Calu3 (cell line): ENCODE results near the gene ERVH48-1. TPM values are rescaled to one million over a fixed set of nuclear protein-coding genes. Genes with fewer than 3 reads are reported as not detected.
"Not testable (repeated sequence)": the region's sequence is repeated elsewhere in the genome, so short reads cannot be mapped to it uniquely, and the experiment has no call there.

Experiments used
- BruUV-seq: library from RNA; stranded (reverse); fragments of 400-500 nt; replicated peaks from 2 replicates; lab custom pipeline; 2021; lab: Mats Ljungman, UMichigan
- CTCF ChIA-PET: fragments of 300-600 bp; sonication (Branson Sonifier 250); formaldehyde crosslinking; loops from one replicate; lab custom pipeline; 2022; ENCODE audit warnings: antibody characterized with exemption; lab: Charles Lee
- DNase-seq: peaks from one replicate; pipeline ENCODE4 v3.0.0; 2022
- H3K27ac Mint-ChIP-seq: one replicate; pipeline ENCODE4 v1.8.0; 2022; ENCODE audit warnings: mixed read lengths; ENCODE audit not compliant: unreplicated experiment
- H3K27me3 Mint-ChIP-seq: one replicate; pipeline ENCODE4 v1.8.0; 2022; ENCODE audit warnings: mixed read lengths; ENCODE audit not compliant: unreplicated experiment
- H3K36me3 Mint-ChIP-seq: one replicate; pipeline ENCODE4 v1.8.0; 2022; ENCODE audit warnings: mild to moderate bottlenecking, moderate library complexity, mixed read lengths; ENCODE audit not compliant: insufficient read depth, unreplicated experiment
- H3K4me1 Mint-ChIP-seq: one replicate; pipeline ENCODE4 v1.8.0; 2022; ENCODE audit warnings: mild to moderate bottlenecking, low read depth, mixed read lengths; ENCODE audit not compliant: unreplicated experiment
- H3K4me3 Mint-ChIP-seq: one replicate; pipeline ENCODE4 v1.8.0; 2022; ENCODE audit warnings: mild to moderate bottlenecking, low read depth, moderate library complexity, mixed read lengths; ENCODE audit not compliant: unreplicated experiment
- H3K9me3 Mint-ChIP-seq: one replicate; pipeline ENCODE4 v1.8.0; 2022; ENCODE audit warnings: low read depth, mixed read lengths; ENCODE audit not compliant: unreplicated experiment
- intact Hi-C: fragments of 100-400 bp; cut with micrococcal nuclease; formaldehyde crosslinking; loops from one replicate; pipeline ENCODE4 v1.10.0; 2022; ENCODE audit not compliant: unreplicated experiment
- total RNA-seq: library from RNA; stranded (reverse); gene quantifications from 2 replicates; pipeline ENCODE4 v1.2.3, GENCODE V29; 2022
- TF ChIP-seq, protein P1 (sequence below): fragments of 200-600 bp; IDR thresholded peaks from one replicate; pipeline ENCODE4 v1.8.0; 2022; ENCODE audit warnings: antibody characterized with exemption; ENCODE audit not compliant: unreplicated experiment

Gene ERVH48-1
- total RNA-seq, 1 experiment from 2014 or later: not detected

DNA sequence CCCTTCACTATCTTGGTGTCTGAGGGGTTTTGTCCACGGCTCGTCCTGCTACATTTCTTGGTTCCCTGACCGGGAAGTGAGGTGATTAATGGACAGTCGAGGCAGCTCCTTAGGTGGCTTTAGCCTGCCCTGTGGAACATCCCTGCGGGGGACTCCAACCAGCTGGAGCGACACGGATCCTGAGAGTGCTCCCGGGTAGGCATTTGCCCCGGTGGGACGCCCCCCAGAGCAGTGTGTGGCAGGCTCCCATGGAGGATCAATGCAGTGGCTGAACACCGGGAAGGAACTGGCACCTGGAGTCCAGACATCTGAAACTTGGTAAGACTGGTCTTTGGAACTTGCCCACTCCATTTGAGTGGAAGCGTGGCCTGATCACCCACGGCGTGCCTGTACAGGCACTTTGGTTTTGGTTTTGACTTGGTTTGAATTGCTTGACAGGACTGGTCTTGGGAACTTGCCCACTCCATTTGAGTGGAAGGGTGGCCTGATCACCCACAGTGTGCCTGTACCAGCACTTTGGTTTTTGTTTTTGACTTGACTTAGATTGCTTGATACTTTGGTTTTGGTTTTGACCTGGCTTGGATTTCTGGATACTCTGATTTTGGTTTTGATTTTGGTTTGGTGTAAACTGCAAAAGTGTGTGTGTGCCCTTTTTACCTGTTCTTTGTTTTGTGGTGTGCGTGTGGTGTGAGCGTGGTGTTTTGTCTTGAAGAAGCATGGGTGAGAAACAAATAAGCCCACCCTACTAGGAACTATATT, 7.1 kb upstream of the ERVH48-1 start:
- BruUV-seq, CTCF ChIA-PET, H3K27ac Mint-ChIP-seq, H3K36me3 Mint-ChIP-seq, H3K4me3 Mint-ChIP-seq, DNase-seq, H3K27me3 Mint-ChIP-seq, intact Hi-C loops, H3K9me3 Mint-ChIP-seq: not testable (repeated sequence)
- H3K4me1 Mint-ChIP-seq: peaks cover 11% of the 10 kb centered on the region

DNA sequence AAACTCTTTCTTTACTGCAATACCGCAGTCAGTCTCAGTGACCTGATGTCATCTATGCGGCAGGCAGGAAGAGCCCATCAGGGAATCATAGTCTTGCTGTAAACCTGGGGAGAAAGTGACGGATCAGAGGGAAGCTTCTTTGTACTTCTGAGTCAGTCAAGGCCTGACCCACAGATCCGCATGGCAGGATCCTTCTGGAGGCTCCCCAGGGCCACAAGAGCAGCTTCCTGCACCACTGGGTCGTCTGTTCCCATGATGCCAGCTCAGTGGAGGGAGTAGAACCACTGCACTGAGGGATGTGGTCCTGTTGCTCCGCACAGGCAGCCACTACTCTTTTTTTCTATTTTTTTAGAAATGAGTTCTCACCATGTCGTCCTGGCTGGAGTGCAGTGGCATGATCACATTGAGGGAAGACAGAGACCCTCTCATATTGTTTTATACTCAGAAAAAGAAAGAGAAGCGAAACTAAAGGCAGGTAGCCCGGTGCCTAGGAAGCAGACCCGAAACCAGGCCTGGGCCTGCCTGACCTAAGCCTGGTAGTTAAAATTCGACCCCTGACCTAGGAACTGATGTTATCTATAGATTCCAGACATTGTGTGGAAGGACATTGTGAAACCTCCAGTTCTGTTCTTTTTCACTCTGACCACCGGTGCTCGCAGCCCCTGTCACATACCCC, 6.3 kb upstream of the ERVH48-1 start:
- Mint-ChIP-seq H3K9me3 (no peaks in the 10 kb centered on the region), H3K27ac (no peak overlapping the region), H3K36me3 (no peaks in the 10 kb centered on the region), H3K4me1 (peaks cover 11% of the 10 kb centered on the region), H3K27me3 (no peaks in the 10 kb centered on the region), H3K4me3 (no peak overlapping the region)
- TF ChIP-seq, protein P1, sequence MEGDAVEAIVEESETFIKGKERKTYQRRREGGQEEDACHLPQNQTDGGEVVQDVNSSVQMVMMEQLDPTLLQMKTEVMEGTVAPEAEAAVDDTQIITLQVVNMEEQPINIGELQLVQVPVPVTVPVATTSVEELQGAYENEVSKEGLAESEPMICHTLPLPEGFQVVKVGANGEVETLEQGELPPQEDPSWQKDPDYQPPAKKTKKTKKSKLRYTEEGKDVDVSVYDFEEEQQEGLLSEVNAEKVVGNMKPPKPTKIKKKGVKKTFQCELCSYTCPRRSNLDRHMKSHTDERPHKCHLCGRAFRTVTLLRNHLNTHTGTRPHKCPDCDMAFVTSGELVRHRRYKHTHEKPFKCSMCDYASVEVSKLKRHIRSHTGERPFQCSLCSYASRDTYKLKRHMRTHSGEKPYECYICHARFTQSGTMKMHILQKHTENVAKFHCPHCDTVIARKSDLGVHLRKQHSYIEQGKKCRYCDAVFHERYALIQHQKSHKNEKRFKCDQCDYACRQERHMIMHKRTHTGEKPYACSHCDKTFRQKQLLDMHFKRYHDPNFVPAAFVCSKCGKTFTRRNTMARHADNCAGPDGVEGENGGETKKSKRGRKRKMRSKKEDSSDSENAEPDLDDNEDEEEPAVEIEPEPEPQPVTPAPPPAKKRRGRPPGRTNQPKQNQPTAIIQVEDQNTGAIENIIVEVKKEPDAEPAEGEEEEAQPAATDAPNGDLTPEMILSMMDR: no peak
- CTCF ChIA-PET: no interaction called here
- BruUV-seq: no TSS peak
- intact Hi-C loops: no loop called here
- no peak for DNase-seq

DNA sequence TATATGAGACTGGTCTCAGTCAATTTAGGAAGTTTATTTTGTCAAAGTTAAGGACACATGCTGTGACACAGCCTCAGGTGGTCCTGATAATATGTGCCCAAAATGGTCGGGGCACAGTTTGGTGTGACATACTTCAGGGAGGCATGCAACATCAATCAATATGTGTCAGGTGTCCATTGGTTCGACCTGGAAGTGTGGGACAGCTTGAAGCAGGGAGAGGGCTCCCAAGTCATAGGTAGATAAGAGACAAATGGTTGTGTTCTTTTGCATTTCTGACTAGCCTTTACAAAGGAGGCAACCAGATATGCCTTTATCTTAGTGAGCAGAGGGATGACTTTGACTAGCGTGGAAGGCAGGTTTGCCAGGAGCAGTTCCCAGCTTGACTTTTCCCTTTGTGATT, 4.5 kb upstream of the ERVH48-1 start:
- H3K27ac Mint-ChIP-seq: no peak overlapping the region
- H3K9me3 Mint-ChIP-seq: no peaks in the 10 kb centered on the region
- TF ChIP-seq, protein P1: no peak
- H3K4me3 Mint-ChIP-seq: no peak overlapping the region
- intact Hi-C loops: no loop called here
- peaks cover 11% of the 10 kb centered on the region for H3K4me1 Mint-ChIP-seq
- no peaks in the 10 kb centered on the region for H3K27me3 Mint-ChIP-seq
- no peaks in the 10 kb centered on the region for H3K36me3 Mint-ChIP-seq
- no TSS peak for BruUV-seq
- CTCF ChIA-PET: no interaction called here
- DNase-seq: no peak

DNA sequence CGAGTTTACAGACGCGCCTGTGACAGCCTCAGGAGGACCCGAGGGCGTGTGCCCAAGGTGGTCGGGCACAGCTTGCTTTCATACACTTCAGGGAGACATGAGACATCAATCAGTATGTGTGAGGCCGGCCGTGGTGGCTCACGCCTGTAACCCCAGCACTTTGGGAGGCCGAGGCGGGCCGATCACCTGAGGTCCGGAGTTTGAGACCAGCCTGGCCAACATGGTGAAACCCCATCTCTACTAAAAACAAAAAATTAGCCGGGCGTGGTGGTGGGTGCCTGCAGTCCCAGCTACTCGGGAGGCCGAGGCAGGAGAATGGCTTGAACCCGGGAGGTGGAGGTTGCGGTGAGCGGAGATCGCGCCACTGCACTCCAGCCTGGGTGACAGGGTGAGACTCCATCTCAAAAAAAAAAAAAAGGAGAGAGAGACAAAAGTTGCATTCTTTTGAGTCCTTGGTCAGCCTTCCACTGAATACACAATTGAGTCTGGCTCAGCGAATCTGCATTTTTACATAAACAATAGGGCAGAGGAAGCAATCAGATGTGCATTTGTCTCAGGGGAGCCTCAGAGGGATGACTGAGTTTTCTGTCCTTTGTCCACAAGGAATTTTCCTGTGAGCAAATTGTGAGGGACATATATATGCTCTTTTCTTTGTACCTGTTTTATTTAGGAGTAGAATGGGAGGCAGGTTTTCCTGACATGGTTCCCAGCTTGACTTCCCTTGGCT, 2.2 kb upstream of the ERVH48-1 start:
- intact Hi-C loops, DNase-seq, H3K27me3 Mint-ChIP-seq, BruUV-seq, H3K27ac Mint-ChIP-seq, H3K9me3 Mint-ChIP-seq, H3K4me3 Mint-ChIP-seq, H3K36me3 Mint-ChIP-seq: not testable (repeated sequence)
- peaks cover 17% of the 10 kb centered on the region for H3K4me1 Mint-ChIP-seq
- CTCF ChIA-PET: interaction anchor here (0.6 kb wide), 1 partner anchor 42 kb away, joined by 3 read pairs; no protein-coding TSS in a partner anchor

DNA sequence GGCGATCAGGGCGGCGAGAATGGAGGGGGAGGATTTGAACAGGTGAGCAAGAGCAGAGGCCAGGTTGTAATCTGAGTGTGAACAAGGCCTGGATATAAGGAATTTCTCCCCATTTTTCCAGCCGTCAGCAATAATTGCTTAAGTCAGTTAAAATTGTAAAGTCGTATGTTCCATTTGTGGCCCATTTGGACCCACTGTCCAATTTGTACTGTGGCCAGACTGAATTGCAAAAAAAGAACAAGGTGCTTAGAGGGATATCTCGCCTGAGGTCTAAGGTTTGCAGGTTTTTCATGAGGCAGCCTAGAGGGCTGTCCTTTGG, 1.0 kb downstream of the ERVH48-1 start:
- intact Hi-C loops: no loop called here

More for the DNA sequence above, 1.0 kb downstream of the ERVH48-1 start:
- Mint-ChIP-seq H3K9me3 (no peaks in the 10 kb centered on the region), H3K27ac (peak overlapping the region; percentile 43), H3K4me1 (peaks cover 15% of the 10 kb centered on the region), H3K4me3 (no peak overlapping the region), H3K36me3 (no peaks in the 10 kb centered on the region), H3K27me3 (no peaks in the 10 kb centered on the region)
- DNase-seq: no peak
- TF ChIP-seq, protein P1: no peak
- CTCF ChIA-PET: no interaction called here
- BruUV-seq: no TSS peak
